ENCODE measurements around the gene IQGAP2.

IQGAP2 gene

GRCh38 chr5:76608833-76609232, 205.7 kb downstream of the IQGAP2 start:
- DNase-seq (ENCODE audit: low spot score) = no peak

DNA sequence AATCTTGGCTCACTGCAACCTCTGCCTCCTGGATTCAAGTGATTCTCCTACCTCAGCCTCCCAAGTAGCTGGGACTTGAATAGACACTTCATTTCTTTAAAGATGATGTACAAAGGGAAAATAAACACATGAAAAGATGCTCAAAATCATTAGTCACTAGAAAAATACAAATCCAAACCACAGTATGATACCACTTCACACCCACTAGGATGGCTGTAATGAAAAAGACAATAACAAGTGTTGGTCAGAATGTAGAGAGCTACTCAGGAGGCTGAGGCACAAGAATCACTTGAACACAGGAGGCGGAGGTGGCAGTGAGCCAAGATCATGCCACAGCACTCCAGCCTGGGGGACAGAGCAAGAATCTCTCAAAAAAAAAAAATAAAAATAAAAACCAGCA, 207.1 kb downstream of the IQGAP2 start:
- no peak for DNase-seq (ENCODE audit: low spot score)

- DNase-seq (ENCODE audit: low spot score) = no peak
These were observed 209.9 kb downstream of the IQGAP2 start for GRCh38 chr5:76612942-76613341.

GRCh38 chr5:76615759-76616158, 212.7 kb downstream of the IQGAP2 start:
- DNase-seq (ENCODE audit: low spot score) = no peak

- no peak for DNase-seq (ENCODE audit: low spot score)
These were observed 213.1 kb downstream of the IQGAP2 start for GRCh38 chr5:76616206-76616605.

- DNase-seq (ENCODE audit: low spot score) = no peak
These were observed 214.1 kb downstream of the IQGAP2 start for GRCh38 chr5:76617229-76617628.

DNA sequence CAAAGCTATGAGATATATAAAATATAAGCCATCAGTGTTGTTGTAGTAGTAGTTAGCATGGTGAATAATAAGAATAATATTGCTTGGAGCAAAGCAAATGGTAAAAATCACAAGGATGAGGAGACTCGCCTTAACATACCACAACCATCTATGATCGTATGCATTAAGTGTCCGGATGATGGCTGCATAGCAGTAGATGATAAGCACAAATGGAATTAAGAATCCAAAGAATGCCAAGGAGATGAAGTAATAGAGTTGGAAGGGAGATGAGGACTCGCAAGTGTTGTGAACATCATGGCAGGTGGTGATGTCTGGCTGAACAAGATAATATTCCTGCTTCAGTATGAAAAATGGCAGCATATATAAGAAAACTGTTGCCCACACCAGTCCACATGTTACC, 214.6 kb downstream of the IQGAP2 start:
- no peak for DNase-seq (ENCODE audit: low spot score)

- no peak for DNase-seq (ENCODE audit: low spot score)
These were observed 217.1 kb downstream of the IQGAP2 start for GRCh38 chr5:76620166-76620565.

- no peak for DNase-seq (ENCODE audit: low spot score)
These were observed 219.0 kb downstream of the IQGAP2 start for GRCh38 chr5:76622076-76622475.

DNA sequence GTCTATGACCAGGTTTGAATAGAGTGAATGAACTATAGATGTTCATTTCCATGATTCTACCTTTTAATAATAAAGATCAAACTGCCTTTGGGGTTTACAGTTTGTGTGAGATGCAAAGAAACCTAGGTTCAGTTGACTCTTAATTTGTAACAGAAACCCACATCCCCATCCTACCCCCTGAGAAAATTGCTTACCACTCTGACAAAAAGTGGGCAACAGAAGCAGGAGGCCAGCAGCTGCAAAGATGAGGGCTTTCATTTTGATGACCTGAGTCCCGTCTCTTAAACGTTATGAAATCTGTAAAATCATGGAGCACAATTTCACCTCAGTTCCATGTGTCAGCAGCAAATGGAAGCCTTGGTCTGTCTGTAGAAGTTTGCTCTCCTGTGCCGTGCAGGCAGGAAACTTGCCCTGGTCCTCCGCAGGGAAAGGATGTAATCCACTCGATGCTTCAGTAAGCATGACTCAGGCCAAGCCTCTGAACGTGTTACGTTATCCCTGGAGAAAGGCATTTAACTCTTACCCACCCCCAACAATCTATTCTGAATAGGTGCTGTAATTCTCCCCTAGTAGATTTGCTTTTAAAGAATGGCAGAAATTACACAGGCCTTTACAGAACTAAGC, 220.0 kb downstream of the IQGAP2 start, which contains the start of gene F2RL2:
TSS of gene F2RL2 (minus strand) at position 431 of the 624 bp plus-strand sequence. CDS start at position 258, 173 bp downstream.
- no peak for DNase-seq (ENCODE audit: low spot score)

- DNase-seq (ENCODE audit: low spot score) = no peak
These were observed 222.2 kb downstream of the IQGAP2 start for GRCh38 chr5:76625087-76625815.

DNA sequence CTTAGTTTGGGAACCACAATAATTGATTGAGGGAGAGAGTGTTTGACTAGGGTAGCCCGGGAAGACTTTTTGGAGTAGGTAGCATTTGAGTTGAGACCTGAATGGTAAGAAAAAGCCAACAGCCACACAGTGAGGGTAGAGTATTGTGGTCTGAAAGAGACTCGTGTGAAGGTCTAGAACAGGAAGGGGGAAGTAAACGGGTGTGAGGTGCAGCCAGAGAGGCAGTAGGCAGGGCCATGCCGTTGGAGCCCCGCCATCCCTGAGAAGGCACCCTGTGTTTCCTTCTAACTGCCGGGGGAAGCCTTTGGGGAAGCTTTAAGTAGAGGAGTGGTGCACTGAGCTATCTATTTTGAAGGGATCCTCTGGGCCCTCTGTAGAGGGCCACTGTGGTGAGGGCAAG, 223.7 kb downstream of the IQGAP2 start:
- no peak for DNase-seq (ENCODE audit: low spot score)

DNA sequence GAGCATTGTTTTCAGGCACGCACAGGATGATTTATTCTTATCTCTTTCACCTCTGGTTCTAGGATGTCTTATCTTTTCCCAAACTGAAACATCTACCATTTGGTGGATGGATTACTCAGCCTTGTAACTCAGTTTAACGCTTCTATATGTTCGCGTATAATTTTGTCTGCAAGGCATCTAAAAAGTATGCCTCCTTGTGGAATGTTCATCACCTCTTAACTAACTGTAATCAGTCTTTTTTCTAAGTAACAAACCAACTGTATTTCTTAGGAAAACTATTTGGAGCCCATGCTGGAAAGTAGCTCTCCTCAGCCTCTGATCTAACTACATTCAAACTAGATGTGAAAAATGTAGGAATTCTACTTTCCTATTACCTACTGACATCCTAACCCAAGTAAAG, 231.6 kb downstream of the IQGAP2 start:
- DNase-seq (ENCODE audit: low spot score) = no peak

GRCh38 chr5:76637490-76637889, 234.4 kb downstream of the IQGAP2 start:
- DNase-seq (ENCODE audit: low spot score) = no peak

GRCh38 chr5:76638479-76638878, 235.4 kb downstream of the IQGAP2 start:
- DNase-seq (ENCODE audit: low spot score) = no peak

- peak; percentile 47 for DNase-seq (ENCODE audit: low spot score)
These were observed 238.5 kb downstream of the IQGAP2 start for GRCh38 chr5:76641514-76642120.

DNA sequence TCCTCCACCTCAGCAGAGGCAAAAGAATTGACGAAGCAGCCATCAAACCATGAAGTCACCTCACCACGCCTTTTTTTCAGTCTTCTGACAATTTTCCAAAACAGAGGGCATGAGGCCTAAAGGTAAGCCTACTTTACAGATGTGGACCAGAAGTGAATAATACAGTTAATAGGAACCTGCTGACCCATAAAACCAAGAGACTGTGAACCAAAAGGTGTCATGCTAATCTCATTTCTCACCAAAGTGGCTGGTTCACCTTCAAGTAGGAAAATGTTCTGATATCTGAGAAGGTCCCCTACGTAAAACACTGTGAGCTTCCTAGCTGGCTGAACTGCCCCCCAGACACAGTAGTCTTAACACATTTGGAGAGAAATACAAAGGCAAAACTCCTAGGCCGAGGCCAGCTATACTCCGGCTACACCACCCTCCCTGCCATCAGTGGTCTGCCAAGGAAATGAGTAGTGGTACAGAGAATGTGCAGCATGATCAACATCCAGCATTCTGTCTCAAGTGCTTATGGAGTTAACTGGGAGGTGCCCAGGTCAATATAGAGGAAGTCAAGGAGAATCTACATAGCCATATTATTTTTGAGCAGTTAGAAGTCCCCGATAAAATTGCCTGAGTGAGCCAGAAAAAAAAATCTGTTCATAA, 239.4 kb downstream of the IQGAP2 start:
- no peak for DNase-seq (ENCODE audit: low spot score)

DNA sequence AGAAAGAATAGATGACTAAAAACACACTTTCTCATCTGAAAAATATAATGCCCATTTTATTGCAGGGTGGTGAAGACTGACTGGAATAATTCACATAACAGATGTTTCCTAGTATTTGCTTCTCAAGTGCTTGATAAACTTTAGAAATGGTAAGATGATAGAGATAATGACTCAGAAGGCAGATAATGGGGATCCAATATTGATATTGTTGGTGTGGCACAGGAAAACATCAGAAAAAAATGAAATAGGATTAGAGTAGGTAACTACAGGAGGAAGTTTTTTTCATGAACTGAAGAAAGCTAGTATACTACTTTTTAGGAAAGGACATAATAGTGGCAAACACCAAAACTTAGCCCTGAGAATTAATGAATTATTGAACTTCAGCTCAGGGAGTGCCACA, 240.3 kb downstream of the IQGAP2 start:
- DNase-seq (ENCODE audit: low spot score) = no peak

GRCh38 chr5:76649140-76649539, 246.1 kb downstream of the IQGAP2 start:
- no peak for DNase-seq (ENCODE audit: low spot score)

GRCh38 chr5:76652809-76653414, 249.8 kb downstream of the IQGAP2 start:
- DNase-seq (ENCODE audit: low spot score) = no peak

DNA sequence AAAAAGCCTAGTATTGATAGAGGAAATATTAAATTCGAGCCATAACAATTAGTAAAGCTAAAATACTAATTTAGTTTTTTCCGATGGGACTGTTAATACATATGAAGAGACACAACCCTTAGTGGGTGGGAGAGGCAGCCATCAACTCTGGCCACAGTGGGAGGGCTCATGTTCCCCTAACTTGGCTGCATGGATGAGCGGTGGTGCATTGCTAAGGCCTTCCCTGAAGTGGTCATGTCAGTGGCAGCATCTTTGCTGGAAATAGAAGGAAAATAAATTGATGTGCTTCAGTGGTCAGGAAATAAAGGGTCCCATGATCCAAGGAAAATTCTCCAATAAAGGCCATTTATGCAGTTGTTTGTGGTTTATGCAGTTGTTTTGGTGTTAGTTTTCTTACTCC, 254.0 kb downstream of the IQGAP2 start:
- DNase-seq (ENCODE audit: low spot score) = no peak

- DNase-seq (ENCODE audit: low spot score) = no peak
These were observed 254.7 kb downstream of the IQGAP2 start for GRCh38 chr5:76657683-76658311.

Data from LoVo (cell line).